Left ventricle myocardium inferior (tissue), 1 donor: ENCODE data around the gene SETD4. TPM values are rescaled to one million over a fixed set of nuclear protein-coding genes. Genes with fewer than 3 reads are reported as not detected.
"Not testable (repeated sequence)": the region's sequence is repeated elsewhere in the genome, so short reads cannot be mapped to it uniquely, and the experiment has no call there.

Source experiments
- DNase-seq: peaks from one replicate; pipeline ENCODE4 v3.0.0-alpha.2; 2020
- H3K27ac ChIP-seq: fragments of 200-600 bp; replicated peaks from 2 replicates; pipeline ENCODE4 v1.8.0; 2021
- H3K27me3 ChIP-seq: fragments of 200-600 bp; 2 replicates; pipeline ENCODE4 v1.8.0; 2021; ENCODE audit warnings: low read depth
- H3K36me3 ChIP-seq: fragments of 200-600 bp; 2 replicates; pipeline ENCODE4 v1.8.0; 2021
- H3K4me1 ChIP-seq: fragments of 200-600 bp; 2 replicates; pipeline ENCODE4 v1.8.0; 2021
- H3K4me3 ChIP-seq: fragments of 200-600 bp; 2 replicates; pipeline ENCODE4 v1.8.0; 2021; ENCODE audit warnings: mild to moderate bottlenecking, moderate library complexity
- H3K9me3 ChIP-seq: fragments of 200-600 bp; replicated peaks from 2 replicates; pipeline ENCODE4 v1.8.0; 2021
- CTCF ChIP-seq: fragments of 200-600 bp; IDR thresholded peaks from 2 replicates; pipeline ENCODE4 v1.8.0; 2021; ENCODE audit warnings: antibody characterized with exemption, mild to moderate bottlenecking, borderline replicate concordance
- intact Hi-C: fragments of 100-400 bp; cut with micrococcal nuclease; formaldehyde crosslinking; loops from one replicate; pipeline ENCODE4 v1.11.0; 2022
- total RNA-seq: library from RNA; stranded (reverse); fragmentation: NEBNext Ultra II Directional; extraction: Animal tissue kit (Norgen Biotek cat#: 25700); gene quantifications from one replicate; pipeline ENCODE4 v1.2.1, GENCODE V29; 2021
- donor health status: DM: no; HTN: yes; CAD: no; lungs with severe emphysema.

Gene SETD4
- total RNA-seq, 1 donor from 2014 or later, result 10.1 TPM

DNA sequence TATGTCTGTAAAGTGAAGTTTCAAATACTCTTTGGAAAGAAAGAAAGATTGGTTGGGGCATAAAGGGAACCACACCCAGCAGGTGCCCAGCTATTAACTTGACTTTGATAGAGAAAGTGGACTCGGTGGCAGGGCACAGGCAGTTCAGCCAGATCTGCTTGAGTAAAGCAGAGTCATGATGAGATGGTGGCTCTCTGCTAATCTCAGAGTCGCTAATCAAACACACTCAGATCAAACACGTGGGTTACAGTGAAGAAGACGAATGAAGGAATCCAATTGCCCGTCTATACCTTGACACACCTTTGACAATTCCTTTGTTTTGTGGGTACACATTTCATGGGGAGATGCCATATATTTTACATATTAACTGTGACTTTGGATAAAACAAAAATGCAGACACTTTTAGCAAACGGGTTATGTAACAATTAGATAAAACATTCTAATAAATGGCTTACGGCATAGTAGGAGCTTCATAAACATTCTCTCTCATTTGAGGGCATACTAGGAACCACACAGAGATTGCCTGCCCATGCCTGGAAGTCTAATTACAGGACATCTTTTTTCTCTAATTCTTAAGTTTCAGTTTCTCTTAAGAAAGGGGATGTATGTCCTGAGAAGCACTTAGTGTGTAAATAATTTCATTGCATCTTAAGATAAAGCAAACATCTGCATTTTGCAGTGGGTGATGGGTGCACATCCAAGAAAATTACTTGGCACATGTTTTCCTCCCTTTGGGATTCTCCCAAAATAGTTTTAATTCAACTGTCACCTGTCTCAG lies 16.7 kb upstream of the SETD4 start:
- H3K4me1 ChIP-seq, result peaks cover 15% of the 10 kb centered on the region
- H3K9me3 ChIP-seq, result no peaks in the 10 kb centered on the region
- no peak overlapping the region for H3K27ac ChIP-seq
- peaks cover 5% of the 10 kb centered on the region for H3K36me3 ChIP-seq
- H3K4me3 ChIP-seq, result no peak overlapping the region
- DNase-seq, result no peak
- no peak for TF ChIP-seq CTCF
- intact Hi-C loops, result no loop called here
- H3K27me3 ChIP-seq, result no peaks in the 10 kb centered on the region

- no peak for DNase-seq
- H3K27me3 ChIP-seq, result no peaks in the 10 kb centered on the region
- TF ChIP-seq CTCF, result no peak
- no peaks in the 10 kb centered on the region for H3K9me3 ChIP-seq
- no peak overlapping the region for H3K4me3 ChIP-seq
- peaks cover 12% of the 10 kb centered on the region for H3K36me3 ChIP-seq
- intact Hi-C loops, result no loop called here
- H3K4me1 ChIP-seq, result peaks cover 23% of the 10 kb centered on the region
- H3K27ac ChIP-seq, result no peak overlapping the region
Observed at GRCh38 chr21:36075953-36076352, 15.6 kb upstream of the SETD4 start.

DNA sequence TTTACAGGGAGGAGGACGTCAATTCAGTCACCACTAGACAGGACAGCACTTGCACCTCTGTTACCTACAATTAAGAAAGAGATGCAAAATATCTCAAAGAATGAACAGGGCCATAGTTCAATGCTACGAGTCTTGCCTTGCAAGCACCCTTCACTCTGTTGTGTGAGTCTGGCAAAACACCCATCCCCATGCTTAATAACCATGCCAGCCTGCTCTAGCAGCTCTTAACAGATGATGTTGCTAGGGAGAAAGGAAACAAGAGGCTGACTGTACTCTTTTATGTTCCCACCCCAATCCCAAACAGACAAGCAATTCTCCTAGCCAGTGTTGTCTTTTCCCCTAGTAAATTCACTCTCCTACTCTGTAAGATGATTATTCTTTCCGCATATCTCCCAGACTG lies 14.8 kb upstream of the SETD4 start:
- no peak for DNase-seq
- TF ChIP-seq CTCF, result no peak
- H3K27ac ChIP-seq, result no peak overlapping the region
- H3K36me3 ChIP-seq, result peaks cover 12% of the 10 kb centered on the region
- peaks cover 31% of the 10 kb centered on the region for H3K4me1 ChIP-seq
- H3K9me3 ChIP-seq, result no peaks in the 10 kb centered on the region
- intact Hi-C loops, result no loop called here
- no peak overlapping the region for H3K4me3 ChIP-seq
- no peaks in the 10 kb centered on the region for H3K27me3 ChIP-seq

DNA sequence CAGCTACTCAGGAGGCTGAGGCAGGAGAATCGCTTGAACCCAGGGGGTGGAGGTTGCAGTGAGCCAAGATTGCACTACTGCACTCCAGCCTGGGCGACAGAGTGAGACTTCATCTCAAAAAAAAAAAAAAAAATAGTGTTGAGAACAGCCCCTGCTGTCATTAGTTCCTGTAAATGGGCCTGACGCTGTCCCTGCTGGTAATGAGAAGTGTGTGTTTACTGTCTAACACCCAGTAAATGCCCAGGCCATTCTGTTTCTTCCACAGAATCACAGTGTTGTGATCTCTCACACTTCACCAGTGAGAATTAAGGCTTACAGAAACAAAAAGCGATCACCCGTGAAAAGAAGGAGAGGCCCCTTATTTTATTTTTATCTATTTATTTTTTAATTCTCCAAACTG lies 13.6 kb upstream of the SETD4 start:
- intact Hi-C loops, DNase-seq: not testable (repeated sequence)

GRCh38 chr21:36073181-36073580 lies 12.9 kb upstream of the SETD4 start:
- Histone ChIP-seq H3K27me3 (no peaks in the 10 kb centered on the region), H3K4me1 (peaks cover 42% of the 10 kb centered on the region), H3K9me3 (peaks cover 5% of the 10 kb centered on the region), H3K4me3 (no peak overlapping the region), H3K27ac (peak overlapping the region; percentile 28), H3K36me3 (peaks cover 12% of the 10 kb centered on the region)
- intact Hi-C loops, result no loop called here
- DNase-seq, result no peak
- TF ChIP-seq CTCF, result no peak

More for the DNA sequence above, 13.6 kb upstream of the SETD4 start:
- not testable (repeated sequence) for H3K27ac ChIP-seq, H3K9me3 ChIP-seq, H3K27me3 ChIP-seq, H3K4me3 ChIP-seq
- peaks cover 12% of the 10 kb centered on the region for H3K36me3 ChIP-seq
- peaks cover 42% of the 10 kb centered on the region for H3K4me1 ChIP-seq

GRCh38 chr21:36072453-36073162 lies 12.3 kb upstream of the SETD4 start:
- peaks cover 5% of the 10 kb centered on the region for H3K9me3 ChIP-seq
- no peak for TF ChIP-seq CTCF
- peaks cover 42% of the 10 kb centered on the region for H3K4me1 ChIP-seq
- intact Hi-C loops, result no loop called here
- DNase-seq, result no peak
- no peaks in the 10 kb centered on the region for H3K27me3 ChIP-seq
- H3K36me3 ChIP-seq, result peaks cover 12% of the 10 kb centered on the region
- H3K27ac ChIP-seq, result no peak overlapping the region
- no peak overlapping the region for H3K4me3 ChIP-seq
